HG03139 (cell line): ENCODE data around the gene FNDC3B.

Experiments used
- ATAC-seq: cut with Tn5 transposase; IDR thresholded peaks from one replicate; pipeline ENCODE4 v1.9.1; 2021; ENCODE audit not compliant: unreplicated experiment

Gene FNDC3B

DNA sequence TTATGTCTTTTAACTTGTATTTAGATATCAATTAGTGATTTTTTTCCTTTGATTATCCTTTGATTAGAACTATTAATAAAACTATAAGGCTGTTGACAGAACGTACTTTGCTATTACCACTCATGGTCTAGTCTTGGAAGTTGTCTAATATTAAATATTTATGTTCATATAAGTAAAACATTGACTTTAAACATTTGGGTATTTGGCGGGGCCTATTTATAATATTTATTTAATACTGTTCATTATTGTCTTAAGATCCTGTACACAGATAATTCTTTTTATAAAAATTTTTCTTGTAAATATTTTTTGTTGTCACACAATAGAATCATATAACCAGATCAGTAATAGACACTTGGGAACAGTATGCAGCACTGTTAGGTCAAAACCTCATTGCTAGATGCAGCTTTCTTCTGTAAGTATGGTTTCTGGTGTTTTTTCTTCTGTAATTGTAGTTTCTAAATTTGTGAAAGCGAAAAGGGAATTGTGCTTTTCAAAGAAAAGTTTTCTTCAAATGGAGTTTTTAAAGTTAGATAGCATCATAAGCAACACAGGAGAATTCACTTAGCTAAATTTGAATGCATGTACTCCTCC, 93.4 kb downstream of the FNDC3B start:
- no peak for ATAC-seq

- ATAC-seq, result no peak
Measured at GRCh38 chr3:172133838-172134237, 94.5 kb downstream of the FNDC3B start.

DNA sequence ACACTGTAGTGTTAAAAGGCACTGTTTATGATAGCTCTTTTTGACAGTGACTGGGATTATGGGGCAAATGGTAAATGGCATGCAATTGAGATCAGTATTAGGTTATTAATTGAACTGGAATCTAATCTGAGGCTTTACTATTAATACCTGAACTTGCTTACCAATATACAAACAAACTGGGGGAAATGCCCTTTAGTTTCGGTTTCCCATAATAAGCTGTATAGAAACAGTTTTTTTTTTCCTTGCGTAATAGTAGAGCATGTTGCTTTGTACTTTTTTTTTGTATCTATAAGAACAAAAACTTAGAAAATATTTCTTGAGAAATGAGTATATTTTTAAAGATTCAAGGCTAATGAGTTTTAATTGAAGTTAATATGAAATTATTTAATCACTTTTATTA, 95.0 kb downstream of the FNDC3B start:
- no peak for ATAC-seq

- ATAC-seq, result no peak
Measured at GRCh38 chr3:172135185-172135584, 95.8 kb downstream of the FNDC3B start.

DNA sequence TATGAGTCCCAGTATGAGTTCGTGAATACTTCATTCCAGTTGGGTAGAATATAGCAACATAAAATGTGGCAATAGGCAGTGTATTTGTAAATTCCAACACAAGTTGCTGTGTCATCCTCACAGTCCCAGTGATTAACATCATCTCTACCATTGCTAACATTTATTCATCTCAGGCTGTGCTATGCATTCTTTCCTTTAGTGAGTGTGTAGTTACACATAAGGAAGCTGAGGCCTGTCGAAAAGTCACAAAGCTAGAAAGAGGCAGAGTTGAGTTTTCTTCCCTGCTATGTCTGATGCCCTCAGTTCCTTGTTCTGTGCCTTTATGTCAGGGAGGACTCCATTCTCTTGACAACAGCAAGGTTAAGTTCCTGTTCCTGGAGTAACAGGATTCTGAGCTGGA, 96.4 kb downstream of the FNDC3B start:
- no peak for ATAC-seq

DNA sequence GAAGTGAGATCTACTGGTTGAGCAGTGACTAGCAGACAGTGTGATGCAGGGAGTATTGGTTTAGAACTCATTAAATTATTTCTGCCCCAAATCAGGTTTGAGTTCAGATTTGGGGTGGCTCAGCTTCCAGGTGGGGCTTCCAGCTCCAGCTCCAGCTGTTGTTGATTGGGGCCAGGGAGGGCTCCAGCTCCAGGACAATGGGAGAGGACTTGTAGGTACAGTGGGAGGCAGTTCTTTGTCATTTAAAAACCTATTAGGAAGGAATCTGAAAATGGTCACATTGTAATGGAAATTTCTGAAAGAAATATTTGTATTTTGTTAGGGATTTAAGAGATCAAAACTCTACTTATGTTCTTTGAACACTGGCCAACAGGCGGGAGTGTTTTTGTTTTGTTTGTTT, 97.0 kb downstream of the FNDC3B start:
- ATAC-seq, result no peak

DNA sequence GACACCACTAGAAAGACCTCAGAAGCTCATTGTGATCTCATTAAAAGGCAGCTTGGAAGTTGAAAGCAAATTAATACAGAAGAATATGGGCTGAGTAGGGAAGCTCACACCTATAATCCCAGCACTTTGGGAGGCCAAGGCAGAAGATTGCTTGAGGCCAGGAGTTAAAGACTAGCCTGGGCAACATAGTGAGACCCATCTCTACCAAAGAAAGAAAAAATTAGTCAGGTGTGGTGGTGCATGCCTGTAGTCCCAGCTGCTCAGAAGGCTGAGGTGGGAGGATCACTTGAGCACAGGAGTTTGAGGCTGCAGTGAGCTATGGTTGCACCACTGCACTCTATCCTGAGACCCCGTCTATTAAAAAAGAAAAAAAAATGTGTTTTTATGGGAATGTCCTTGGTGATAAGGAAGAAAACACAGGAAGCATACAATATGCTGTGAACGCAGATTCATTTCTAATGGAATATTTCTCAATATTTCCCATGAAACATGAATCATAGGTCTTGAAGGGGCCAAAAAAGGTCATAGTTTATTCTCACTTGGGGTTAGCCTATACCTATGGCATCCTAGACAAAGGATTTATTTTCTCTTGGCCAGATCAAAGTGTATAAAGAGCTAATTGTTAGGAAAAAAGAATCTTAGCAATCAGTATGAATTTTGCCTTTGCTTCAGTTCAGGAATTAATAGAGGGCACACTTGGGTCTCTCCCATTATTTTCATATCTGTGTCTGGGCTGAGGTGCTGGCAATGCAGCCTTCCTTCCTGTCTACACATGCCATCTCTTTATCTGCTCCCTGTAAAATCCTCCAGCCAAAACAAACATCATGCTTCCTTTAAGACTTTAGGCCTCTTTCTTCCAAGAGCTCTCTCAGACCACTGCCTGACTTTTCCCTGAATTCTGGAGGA, 98.2 kb downstream of the FNDC3B start:
- ATAC-seq, result no peak

GRCh38 chr3:172138193-172138537, 98.8 kb downstream of the FNDC3B start:
- no peak for ATAC-seq

DNA sequence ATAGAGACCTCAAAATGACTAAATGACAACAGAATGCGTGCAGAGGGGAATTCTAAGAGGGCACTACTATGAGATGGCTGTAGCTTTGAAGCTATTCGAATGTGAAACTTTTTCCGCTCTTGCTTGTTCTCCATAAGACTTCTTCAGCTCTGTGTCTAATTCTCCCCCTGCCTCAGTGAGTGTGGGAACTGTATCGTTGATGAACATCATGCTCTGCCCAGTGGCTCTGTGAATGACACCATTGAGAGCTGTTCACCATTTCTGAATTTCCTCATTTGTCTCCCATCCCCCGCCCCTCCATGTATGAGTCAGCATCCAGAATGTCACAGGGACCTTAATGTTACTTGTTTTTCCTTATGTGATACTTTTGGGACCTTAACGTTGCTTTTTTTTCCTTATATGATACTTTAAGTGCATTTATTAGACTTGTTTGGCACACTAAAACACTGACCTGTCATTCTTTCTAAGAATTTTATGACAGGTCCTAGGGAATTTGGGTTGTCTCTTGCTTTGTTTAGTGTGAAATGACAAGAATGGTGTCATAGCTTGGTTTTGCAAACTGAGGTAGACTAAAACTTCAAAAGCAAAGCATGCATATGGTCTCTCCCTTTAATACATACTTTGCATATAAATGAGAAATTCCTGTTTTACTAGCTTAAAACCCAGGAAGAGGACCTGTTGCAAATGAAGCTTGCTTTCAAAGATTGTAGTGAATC, 99.6 kb downstream of the FNDC3B start:
- ATAC-seq, result no peak

GRCh38 chr3:172139528-172140276, 100.3 kb downstream of the FNDC3B start:
- no peak for ATAC-seq

DNA sequence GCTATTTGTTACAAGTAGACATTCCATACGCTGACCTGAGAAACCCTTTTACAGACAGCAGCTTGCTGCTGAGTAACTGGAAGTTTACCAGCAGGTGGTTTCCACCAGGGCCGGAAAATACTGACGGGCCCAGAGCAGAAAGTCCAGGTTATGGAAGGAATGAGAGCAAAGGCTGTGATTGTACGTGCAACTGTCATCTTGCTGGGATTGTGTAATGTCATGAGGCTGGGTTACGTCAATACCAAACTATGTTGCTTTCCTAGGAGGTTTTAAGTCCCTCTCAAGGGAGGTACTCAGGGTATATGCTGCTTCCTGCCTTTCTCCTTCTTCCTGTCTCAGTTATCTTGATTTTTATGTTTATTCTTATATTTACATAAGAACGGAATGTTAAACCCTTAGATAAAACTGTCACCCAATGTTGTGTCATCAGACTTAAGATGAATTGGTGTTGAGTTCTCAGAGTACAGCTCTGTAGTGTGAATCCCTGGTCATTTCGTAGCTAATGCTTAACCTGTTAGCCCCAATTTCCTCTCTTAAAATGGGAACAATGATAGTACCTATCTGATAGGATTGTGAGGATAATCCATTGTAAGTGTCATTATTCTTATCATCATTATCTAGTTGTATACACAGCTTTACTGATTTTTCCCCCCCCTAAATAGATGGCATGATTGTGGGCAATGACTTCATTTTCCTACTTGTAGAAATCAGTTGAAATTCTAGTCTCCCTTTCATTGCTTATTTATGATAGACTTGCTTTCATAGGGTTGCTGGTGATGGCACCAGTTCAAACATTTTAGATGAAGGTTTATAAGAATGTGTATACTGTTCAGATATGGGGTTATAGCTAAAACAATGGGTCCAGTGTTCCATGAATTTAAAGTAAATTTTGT, 101.4 kb downstream of the FNDC3B start:
- ATAC-seq, result no peak

GRCh38 chr3:172142051-172142863, 102.9 kb downstream of the FNDC3B start:
- peak; percentile 76 for ATAC-seq

DNA sequence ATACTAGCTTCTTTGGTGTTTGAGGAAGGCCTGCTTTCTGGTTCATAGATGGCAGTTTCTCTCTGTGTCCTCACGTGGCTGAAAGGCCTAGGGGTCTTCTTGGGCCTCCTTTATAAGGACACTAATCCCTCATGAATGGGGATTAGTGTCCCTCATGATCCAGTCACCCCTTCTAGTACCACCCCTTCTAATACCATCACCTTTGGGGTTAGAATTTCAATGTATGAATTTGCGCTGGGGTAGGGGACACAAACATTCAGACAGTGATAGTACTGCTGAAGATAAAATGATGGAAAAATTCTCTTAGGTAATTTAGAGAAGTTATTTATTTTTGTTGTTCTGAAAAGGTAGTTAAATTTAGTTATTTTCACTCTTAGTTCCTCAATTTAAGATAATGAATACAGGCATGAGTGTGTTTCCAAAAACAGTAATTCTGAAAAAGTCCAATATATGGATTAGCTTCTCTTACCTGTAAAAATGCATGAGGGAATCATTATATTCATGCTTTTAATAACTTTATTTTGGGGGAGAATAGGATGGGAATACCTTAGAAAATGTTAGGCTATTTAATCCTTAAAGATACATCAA, 103.6 kb downstream of the FNDC3B start:
- peak; percentile 3 for ATAC-seq

GRCh38 chr3:172143739-172144497, 104.5 kb downstream of the FNDC3B start:
- ATAC-seq, result no peak

GRCh38 chr3:172144601-172145000, 105.2 kb downstream of the FNDC3B start:
- ATAC-seq, result no peak

DNA sequence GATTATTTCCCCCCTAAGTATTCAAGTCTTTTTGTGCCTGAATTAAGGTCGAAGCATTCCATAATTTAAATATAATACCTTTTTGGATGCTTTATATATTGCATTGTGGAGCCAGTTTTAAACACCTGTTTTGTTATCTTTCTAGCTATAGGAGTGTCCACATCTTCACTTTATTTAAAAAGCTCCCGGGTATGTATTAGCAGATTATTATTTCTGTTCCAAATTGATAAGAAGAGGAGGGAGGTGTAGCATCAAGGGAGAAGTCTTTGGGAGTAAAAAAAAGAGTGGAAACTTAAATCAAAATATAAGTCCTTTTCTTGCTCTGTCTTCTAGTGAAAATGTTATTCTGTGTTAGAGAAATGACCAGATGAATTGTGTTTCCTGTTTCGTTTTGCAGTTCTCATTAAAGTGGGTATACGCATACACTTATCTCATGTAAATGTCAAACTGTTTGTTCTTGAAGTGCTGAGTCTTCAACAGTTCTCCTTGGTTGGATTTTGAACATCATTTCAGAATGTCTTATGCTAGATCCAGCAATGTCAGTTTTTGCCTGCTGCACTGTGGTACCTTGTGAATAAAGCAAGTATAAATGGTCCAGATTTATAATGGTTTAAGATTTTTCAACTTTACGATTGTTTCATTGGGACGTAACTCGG, 105.8 kb downstream of the FNDC3B start:
- no peak for ATAC-seq

DNA sequence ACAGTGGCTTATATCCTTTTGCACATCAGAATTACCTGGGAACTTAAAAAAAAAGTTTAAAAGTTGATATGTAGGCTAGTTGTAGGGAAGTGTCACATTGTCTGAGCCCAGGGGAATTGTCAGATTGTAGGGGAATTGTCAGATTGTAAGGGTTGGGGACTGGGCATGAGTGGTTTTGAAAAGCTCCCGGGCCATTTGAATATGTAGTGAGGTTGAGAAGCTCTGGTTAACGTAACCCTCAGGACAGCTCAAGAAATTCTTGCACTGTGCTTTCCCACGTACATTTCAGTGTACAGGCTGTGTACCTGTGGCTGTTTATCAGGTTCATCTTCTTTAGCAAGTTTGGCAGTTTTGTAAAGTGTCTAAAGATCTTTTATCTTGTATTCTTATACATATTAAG, 107.0 kb downstream of the FNDC3B start:
- no peak for ATAC-seq
